H1 (cell line): ENCODE results near the gene GFOD1. TPM values are rescaled to one million over a fixed set of nuclear protein-coding genes. Genes with fewer than 3 reads are reported as not detected.

Experiments used
- CTCF ChIA-PET: fragments of 300-600 bp; sonication (Branson Sonifier 250); formaldehyde crosslinking; loops from one replicate; lab custom pipeline; 2021; ENCODE audit not compliant: partially characterized antibody; lab: Charles Lee
- POLR2A ChIA-PET: fragments of 300-600 bp; sonication (Branson Sonifier 250); formaldehyde crosslinking; loops from one replicate; lab custom pipeline; 2021; ENCODE audit warnings: inconsistent platforms; ENCODE audit not compliant: partially characterized antibody; lab: Charles Lee
- DNase-seq, 2 experiments: peaks; one replicate each; pipeline versions ENCODE4 v3.0.0 to v3.0.0-alpha.2; 2010 to 2022; ENCODE audit warnings: low spot score in 2 of 2, low read depth in 1 of 2, mixed read lengths in 1 of 2
- FAIRE-seq: peaks from 2 replicates; lab custom pipeline; 2011; peaks lifted over from hg19 to GRCh38; lab: Jason Lieb, UNC
- H2AFZ ChIP-seq: 2 replicates; pipeline ENCODE4 v1.8.1; 2012; ENCODE audit warnings: low read length, inconsistent platforms
- H2AK5ac ChIP-seq: 2 replicates; pipeline ENCODE4 v1.6.1; 2013; ENCODE audit warnings: low read depth, low read length
- H2BK120ac ChIP-seq: replicated peaks from 2 replicates; pipeline ENCODE3; 2013; ENCODE audit warnings: low read depth, low read length, inconsistent platforms
- H2BK12ac ChIP-seq: 2 replicates; pipeline ENCODE4 v1.6.1; 2013; ENCODE audit warnings: low read depth, low read length
- H2BK15ac ChIP-seq: 2 replicates; pipeline ENCODE4 v1.6.1; 2013; ENCODE audit warnings: low read length
- H2BK20ac ChIP-seq: 2 replicates; pipeline ENCODE4 v1.6.1; 2013; ENCODE audit warnings: low read length
- H2BK5ac ChIP-seq: 2 replicates; pipeline ENCODE4 v1.6.1; 2013; ENCODE audit warnings: low read depth, low read length
- H3K14ac ChIP-seq: 2 replicates; pipeline ENCODE4 v1.6.1; 2013; ENCODE audit warnings: inconsistent platforms; ENCODE audit not compliant: insufficient read length
- H3K18ac ChIP-seq: 2 replicates; pipeline ENCODE4 v1.6.1; 2013; ENCODE audit warnings: low read length; ENCODE audit errors: extremely low read depth
- H3K23ac ChIP-seq: 2 replicates; pipeline ENCODE4 v1.6.1; 2013; ENCODE audit warnings: inconsistent platforms; ENCODE audit not compliant: insufficient read length
- H3K23me2 ChIP-seq: 2 replicates; pipeline ENCODE4 v1.6.1; 2013; ENCODE audit warnings: low read depth, low read length
- H3K27ac ChIP-seq: 2 replicates; pipeline ENCODE4 v1.6.1; 2011; ENCODE audit warnings: low read depth, low read length, inconsistent platforms
- H3K27me3 ChIP-seq, 4 experiments: replicated peaks in 1 of 4; 1 replicate in 1 of 4; 2 replicates in 3 of 4; pipeline versions ENCODE4 v1.6.1 to v1.8.1; 2011 to 2013; ENCODE audit warnings: low read length in 3 of 4, mild to moderate bottlenecking in 3 of 4, inconsistent platforms in 2 of 4, mixed read lengths in 2 of 4, moderate library complexity in 1 of 4; ENCODE audit not compliant: control insufficient read depth in 3 of 4, insufficient read depth in 3 of 4; ENCODE audit errors: extremely low read depth in 1 of 4
- H3K36me3 ChIP-seq, 4 experiments: 2 replicates each; pipeline versions ENCODE4 v1.6.1 to v1.8.1; 2011 to 2013; ENCODE audit warnings: mild to moderate bottlenecking in 4 of 4, low read length in 3 of 4, moderate library complexity in 2 of 4, control low read depth in 1 of 4, inconsistent platforms in 1 of 4; ENCODE audit not compliant: insufficient read depth in 4 of 4, control insufficient read depth in 2 of 4
- H3K4ac ChIP-seq: replicated peaks from 2 replicates; pipeline ENCODE3; 2013; ENCODE audit warnings: low read length, low read depth, mixed read lengths, inconsistent platforms; ENCODE audit not compliant: insufficient read length
- H3K4me1 ChIP-seq, 4 experiments: replicated peaks in 1 of 4; 1 replicate in 1 of 4; 2 replicates in 3 of 4; pipeline versions ENCODE4 v1.6.1 to v1.8.1; 2011 to 2013; ENCODE audit warnings: low read length in 3 of 4, inconsistent platforms in 2 of 4, mixed read lengths in 1 of 4; ENCODE audit not compliant: insufficient read depth in 4 of 4, control insufficient read depth in 3 of 4
- H3K4me2 ChIP-seq, 2 experiments: 2 replicates each; pipeline versions ENCODE4 v1.6.1 to v1.8.1; 2011 to 2013; ENCODE audit warnings: low read depth in 2 of 2, low read length in 2 of 2, control low read depth in 1 of 2, inconsistent platforms in 1 of 2, mild to moderate bottlenecking in 1 of 2; ENCODE audit not compliant: insufficient read depth in 1 of 2
- H3K4me3 ChIP-seq, 4 experiments: fragments of 200-600, 300-600 bp in 1 of 4; sonication (generic), shearing (Covaris generic), sonication (Bioruptor Twin) in 1 of 4; 2 replicates each; pipeline versions ENCODE4 v1.5.1 to v1.8.1; 2011 to 2016; ENCODE audit warnings: low read length in 4 of 4, low read depth in 3 of 4, control low read depth in 2 of 4, inconsistent platforms in 2 of 4, mild to moderate bottlenecking in 2 of 4, mixed read lengths in 1 of 4, moderate library complexity in 1 of 4; ENCODE audit not compliant: insufficient read depth in 2 of 4; ENCODE audit errors: extremely low read depth in 1 of 4
- H3K56ac ChIP-seq: replicated peaks from 2 replicates; pipeline ENCODE3; 2013; ENCODE audit warnings: low read depth, mild to moderate bottlenecking, mixed read lengths, low read length, inconsistent platforms; ENCODE audit not compliant: insufficient read length
- H3K79me1 ChIP-seq: 2 replicates; pipeline ENCODE4 v1.6.1; 2013; ENCODE audit warnings: low read depth, low read length, control low read depth
- H3K79me2 ChIP-seq, 2 experiments: 2 replicates each; pipeline versions ENCODE4 v1.6.1 to v1.8.1; 2012 to 2013; ENCODE audit warnings: low read length in 2 of 2, mild to moderate bottlenecking in 2 of 2, inconsistent platforms in 1 of 2; ENCODE audit not compliant: insufficient read depth in 2 of 2, control insufficient read depth in 1 of 2
- H3K9ac ChIP-seq, 4 experiments: replicated peaks in 1 of 4; 1 replicate in 1 of 4; 2 replicates in 3 of 4; pipeline versions ENCODE4 v1.6.1 to v1.8.1; 2011 to 2013; ENCODE audit warnings: low read depth in 3 of 4, low read length in 3 of 4, control low read depth in 2 of 4, mild to moderate bottlenecking in 2 of 4, moderate library complexity in 2 of 4, inconsistent platforms in 1 of 4; ENCODE audit errors: extremely low read depth in 1 of 4
- H3K9me3 ChIP-seq, 2 experiments: 2 replicates each; pipeline versions ENCODE4 v1.6.1 to v1.8.1; 2012 to 2013; ENCODE audit warnings: mild to moderate bottlenecking in 2 of 2, moderate library complexity in 2 of 2, control low read depth in 1 of 2, inconsistent platforms in 1 of 2, low read depth in 1 of 2, low read length in 1 of 2, mixed read lengths in 1 of 2; ENCODE audit not compliant: insufficient read depth in 2 of 2
- H4K20me1 ChIP-seq, 2 experiments: replicated peaks in 1 of 2; 2 replicates each; pipeline versions ENCODE3 to v1.8.1; 2011 to 2013; ENCODE audit warnings: inconsistent platforms in 2 of 2, low read length in 2 of 2, mild to moderate bottlenecking in 1 of 2; ENCODE audit not compliant: insufficient read depth in 2 of 2, control insufficient read depth in 1 of 2
- H4K5ac ChIP-seq: 2 replicates; pipeline ENCODE4 v1.6.1; 2013; ENCODE audit warnings: low read length, low read depth, mixed read lengths, inconsistent platforms; ENCODE audit not compliant: insufficient read length
- H4K8ac ChIP-seq: 2 replicates; pipeline ENCODE4 v1.8.0; 2013; ENCODE audit warnings: mild to moderate bottlenecking, moderate library complexity, low read length, inconsistent platforms; ENCODE audit not compliant: insufficient read depth; ENCODE audit errors: extremely low read depth
- H4K91ac ChIP-seq: replicated peaks from 2 replicates; pipeline ENCODE3; 2013; ENCODE audit warnings: low read length, mixed read lengths, inconsistent platforms; ENCODE audit not compliant: insufficient read length
- ATF2 ChIP-seq: IDR thresholded peaks from 2 replicates; pipeline ENCODE4 v1.6.1; 2012; ENCODE audit warnings: low read length, inconsistent platforms
- BCL11A ChIP-seq, 2 experiments: IDR thresholded peaks; one replicate each; pipeline ENCODE4 v1.6.1; 2011; ENCODE audit warnings: low read depth in 2 of 2, low read length in 2 of 2, mild to moderate bottlenecking in 2 of 2
- BRCA1 ChIP-seq: IDR thresholded peaks from 2 replicates; pipeline ENCODE4 v1.6.1; 2012; ENCODE audit warnings: low read depth, low read length, improper control_type of control experiment
- CHD1 ChIP-seq: IDR thresholded peaks from 2 replicates; pipeline ENCODE4 v1.6.1; 2012; ENCODE audit warnings: low read depth, low read length, improper control_type of control experiment
- CTBP2 ChIP-seq: IDR thresholded peaks from 2 replicates; pipeline ENCODE4 v1.7.0; 2011; ENCODE audit warnings: borderline replicate concordance, mild to moderate bottlenecking, moderate library complexity, mixed read lengths, low read length; ENCODE audit not compliant: insufficient read depth, insufficient read length
- EGR1 ChIP-seq: IDR thresholded peaks from 2 replicates; pipeline ENCODE4 v1.6.1; 2011; ENCODE audit warnings: low read depth, low read length, borderline replicate concordance
- GTF2F1 ChIP-seq: IDR thresholded peaks from 2 replicates; pipeline ENCODE4 v1.6.1; 2012; ENCODE audit warnings: low read depth, low read length, improper control_type of control experiment, borderline replicate concordance
- NRF1 ChIP-seq: IDR thresholded peaks from 2 replicates; pipeline ENCODE4 v1.6.1; 2011; ENCODE audit warnings: mild to moderate bottlenecking, low read depth, low read length, improper control_type of control experiment
- SIRT6 ChIP-seq: IDR thresholded peaks from one replicate; pipeline ENCODE4 v1.7.1; 2012; ENCODE audit warnings: low read length, inconsistent platforms
- USF2 ChIP-seq: IDR thresholded peaks from 2 replicates; pipeline ENCODE4 v1.6.1; 2011; ENCODE audit warnings: low read length, improper control_type of control experiment
- YY1 ChIP-seq: IDR thresholded peaks from 2 replicates; pipeline ENCODE4 v1.6.1; 2011; ENCODE audit warnings: low read depth, mild to moderate bottlenecking, low read length
- WGBS, 2 experiments: shearing (Covaris generic) in 1 of 2; methylation state at CpG; one replicate each; pipeline versions ENCODE4 v1.1.6 to v1.1.7; 2013 to 2015; ENCODE audit warnings: low lambda C conversion rate in 2 of 2, mixed read lengths in 2 of 2, inconsistent platforms in 1 of 2, low coverage in 1 of 2, missing lambda C conversion rate in 1 of 2; ENCODE audit not compliant: insufficient replicate concordance in 2 of 2, insufficient coverage in 1 of 2, insufficient read length in 1 of 2; ENCODE audit errors: extremely low coverage in 1 of 2, missing lambda C conversion rate in 1 of 2; 5-methylcytosine and 5-hydroxymethylcytosine counted together
- polyA plus RNA-seq, 7 experiments: library from polyadenylated mRNA; depleted of rRNA in 3 of 7; stranded (reverse) in 5 of 7; unstranded in 2 of 7; fragments of >200 nt in 5 of 7; fragments of 200-250 nt in 2 of 7; gene quantifications; 1 replicate in 5 of 7; 2 replicates in 1 of 7; 4 replicates in 1 of 7; pipeline versions ENCODE4 v1.2.1 to v1.2.3, GENCODE V29; 2011 to 2013; ENCODE audit warnings: missing spikeins in 2 of 7, mixed read lengths in 2 of 7
- total RNA-seq: library from RNA; stranded (reverse); fragmentation: NEBNext Ultra II Directional; extraction: Animal tissue kit (Norgen Biotek cat#: 25700); gene quantifications from 2 replicates; pipeline ENCODE4 v1.2.1, GENCODE V29; 2021

Gene GFOD1
- total and polyA plus RNA-seq, 2 of the 8 experiments (the other 6 are each of a cell fraction or from before 2014, with no cell fraction given): 2.5 to 8.8 TPM

GRCh38 chr6:13445744-13446115 lies 41.7 kb downstream of the GFOD1 start:
- DNase-seq (no peak), FAIRE-seq (no peak)
- H3K4ac ChIP-seq: no peak overlapping the region
- H4K5ac ChIP-seq: no peak overlapping the region
- H3K23me2 ChIP-seq: no peaks in the 10 kb centered on the region
- no peak overlapping the region for H2BK12ac ChIP-seq
- no peaks in the 10 kb centered on the region for H3K36me3 ChIP-seq
- H3K18ac ChIP-seq: no peak overlapping the region
- no peak overlapping the region for H2BK5ac ChIP-seq
- ChIA-PET POLR2A (interaction anchor here (0.7 to 1.6 kb wide), 3 partner anchors 8 to 45 kb away, joined by 3 to 6 read pairs (median 4); no protein-coding TSS in a partner anchor), CTCF (interaction anchor here (0.7 to 1.1 kb wide), 4 partner anchors 8 to 118 kb away, joined by 3 read pairs; no protein-coding TSS in a partner anchor)
- no peak overlapping the region for H2BK15ac ChIP-seq
- peak overlapping the region; percentile 35 for H4K91ac ChIP-seq
- H2AFZ ChIP-seq: no peak overlapping the region
- H3K14ac ChIP-seq: no peak overlapping the region
- no peak overlapping the region for H4K8ac ChIP-seq
- no peak overlapping the region for H2AK5ac ChIP-seq
- no peak overlapping the region for H2BK120ac ChIP-seq
- no peak overlapping the region for H3K23ac ChIP-seq
- H3K9me3 ChIP-seq: no peaks in the 10 kb centered on the region
- no peak overlapping the region for H3K4me2 ChIP-seq
- WGBS, 2 experiments: 92% methylated on average over 3 of the region's 3 CpGs; no CpG with 5 or more reads in 1 of the 2 experiments
- no peak overlapping the region for H3K4me3 ChIP-seq
- H3K27me3 ChIP-seq: no peaks in the 10 kb centered on the region; a peak in 1 of 7 replicates
- no peak overlapping the region for H3K56ac ChIP-seq
- no peaks in the 10 kb centered on the region for H3K79me1 ChIP-seq
- H3K27ac ChIP-seq: no peak overlapping the region; the same call in 1 of the 2 replicates
- H3K79me2 ChIP-seq: no peaks in the 10 kb centered on the region
- H2BK20ac ChIP-seq: no peak overlapping the region
- no peaks in the 10 kb centered on the region for H4K20me1 ChIP-seq
- peaks cover 0 to 5% (median 0%) of the 10 kb centered on the region in 4 experiments; a peak in 1 of 7 replicates for H3K4me1 ChIP-seq
- H3K9ac ChIP-seq: no peak overlapping the region
- TF ChIP-seq CHD1: no peak
- TF ChIP-seq BCL11A (IDR thresholded peaks at IDR 0.05; ENCODE audit: low read depth in 2 of 2, low read length in 2 of 2): no peak
- no peak for TF ChIP-seq USF2
- TF ChIP-seq NRF1: no peak
- TF ChIP-seq GTF2F1: no peak
- TF ChIP-seq YY1: no peak
- TF ChIP-seq SIRT6: no peak
- TF ChIP-seq ATF2: no peak
- TF ChIP-seq EGR1: no peak
- TF ChIP-seq BRCA1: no peak
- no peak for TF ChIP-seq CTBP2
